Right lobe of liver (tissue), 6 donors: ENCODE measurements around the gene TMEM134. TPM values are rescaled to one million over a fixed set of nuclear protein-coding genes. Genes with fewer than 3 reads are reported as not detected.
"Not testable (repeated sequence)": the region's sequence is repeated elsewhere in the genome, so short reads cannot be mapped to it uniquely, and the experiment has no call there.

ENCODE experiments used
- ATAC-seq, 4 donors: fragments of 200-7000 bp; cut with Tn5 transposase; one replicate each; pipeline ENCODE4 v1.9.1; 2020; ENCODE audit warnings: mild to moderate bottlenecking in 4 of 4, moderate library complexity in 4 of 4
- DNase-seq, 3 donors: peaks; one replicate each; pipeline ENCODE4 v3.0.0-alpha.2; 2020
- H3K27ac ChIP-seq, 3 donors: fragments of 200-600 bp; one replicate each; pipeline ENCODE4 v1.8.0; 2022
- H3K27me3 ChIP-seq, 2 donors: fragments of 200-600 bp; one replicate each; pipeline ENCODE4 v1.8.0; 2022
- H3K36me3 ChIP-seq, 4 donors: fragments of 200-600 bp; sonication (generic) in 1 of 4; one replicate each; pipeline versions ENCODE4 v1.5.1 to v1.8.0; 2017 to 2022; ENCODE audit warnings: control low read depth in 1 of 4
- H3K4me1 ChIP-seq, 4 donors: fragments of 200-600 bp; sonication (generic) in 1 of 4; one replicate each; pipeline versions ENCODE4 v1.5.1 to v1.8.0; 2017 to 2022; ENCODE audit warnings: control low read depth in 1 of 4
- H3K4me3 ChIP-seq, 3 donors: fragments of 200-600 bp; one replicate each; pipeline ENCODE4 v1.8.0; 2022
- H3K9me3 ChIP-seq, 4 donors: fragments of 200-600 bp; sonication (generic) in 1 of 4; one replicate each; pipeline versions ENCODE4 v1.5.1 to v1.8.0; 2017 to 2022; ENCODE audit warnings: control low read depth in 1 of 4
- CTCF ChIP-seq, 4 donors: fragments of 200-600 bp in 3 of 4; fragments of 450-650 bp in 1 of 4; IDR thresholded peaks; one replicate each; pipeline versions ENCODE4 v1.5.1 to v1.8.0; 2016 to 2022; ENCODE audit warnings: antibody characterized with exemption in 4 of 4, mild to moderate bottlenecking in 2 of 4
- POLR2A ChIP-seq: fragments of 450-650 bp; IDR thresholded peaks from one replicate; pipeline ENCODE4 v1.6.1; 2017; ENCODE audit warnings: antibody characterized with exemption, mild to moderate bottlenecking
- WGBS: methylation state at CpG from one replicate; pipeline ENCODE4 v1.1.6; 2018; ENCODE audit warnings: low coverage, low lambda C conversion rate; ENCODE audit not compliant: insufficient coverage; ENCODE audit errors: missing lambda C conversion rate; 5-methylcytosine and 5-hydroxymethylcytosine counted together
- intact Hi-C, 2 donors: fragments of 100-400 bp; cut with DNase I; formaldehyde crosslinking; loops; one replicate each; pipeline versions ENCODE4 v1.11.2 to v1.14.1; 2022
- total RNA-seq, 6 experiments: library from RNA; depleted of rRNA in 2 of 6; stranded (reverse); fragments of >200 nt in 2 of 6; fragmentation: NEBNext Ultra II Directional in 3 of 6; extraction: Animal tissue kit (Norgen Biotek cat#: 25700) in 3 of 6; gene quantifications; one replicate each; pipeline versions ENCODE4 v1.1.0 to v1.2.4, GENCODE V29; 2016 to 2023
- donor health status: DM: no; HTN: yes; CAD: no.
- donor health status: DM: no; HTN: no; CAD: no.
- donor health status: DM: no; HTN: no; CAD: no.
- donor health status: DM: no; HTN: yes; CAD: no.
- donor health status: DM: no; HTN: yes; CAD: no.

Gene TMEM134
- total RNA-seq, 6 experiments from 2014 or later = 29.1 to 133 (median 40.9) TPM

DNA sequence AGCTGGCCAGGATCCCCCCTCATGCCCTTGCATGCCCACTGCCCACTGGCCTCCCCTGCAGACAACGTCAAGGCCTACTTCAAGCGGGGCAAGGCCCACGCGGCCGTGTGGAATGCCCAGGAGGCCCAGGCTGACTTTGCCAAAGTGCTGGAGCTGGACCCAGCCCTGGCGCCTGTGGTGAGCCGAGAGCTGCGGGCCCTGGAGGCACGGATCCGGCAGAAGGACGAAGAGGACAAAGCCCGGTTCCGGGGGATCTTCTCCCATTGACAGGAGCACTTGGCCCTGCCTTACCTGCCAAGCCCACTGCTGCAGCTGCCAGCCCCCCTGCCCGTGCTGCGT lies 21.6 kb upstream of the TMEM134 start:
- DNase-seq (peak in 1 of 3 donors; percentile 54), ATAC-seq (peak in 1 of 4 donors; percentile 2)
- intact Hi-C loops = no loop called here
- H3K4me3 ChIP-seq = no peak overlapping the region
- H3K27ac ChIP-seq = no peak overlapping the region
- no peaks in the 10 kb centered on the region for H3K27me3 ChIP-seq
- TF ChIP-seq CTCF (IDR thresholded peaks at IDR 0.05) (no peak), POLR2A (no peak)
- H3K9me3 ChIP-seq = no peaks in the 10 kb centered on the region
- no peaks in the 10 kb centered on the region for H3K4me1 ChIP-seq
- peaks cover 0 to 15% (median 3%) of the 10 kb centered on the region in 4 donors for H3K36me3 ChIP-seq
- no CpG with 5 or more reads among the region's 15 CpGs for WGBS

DNA sequence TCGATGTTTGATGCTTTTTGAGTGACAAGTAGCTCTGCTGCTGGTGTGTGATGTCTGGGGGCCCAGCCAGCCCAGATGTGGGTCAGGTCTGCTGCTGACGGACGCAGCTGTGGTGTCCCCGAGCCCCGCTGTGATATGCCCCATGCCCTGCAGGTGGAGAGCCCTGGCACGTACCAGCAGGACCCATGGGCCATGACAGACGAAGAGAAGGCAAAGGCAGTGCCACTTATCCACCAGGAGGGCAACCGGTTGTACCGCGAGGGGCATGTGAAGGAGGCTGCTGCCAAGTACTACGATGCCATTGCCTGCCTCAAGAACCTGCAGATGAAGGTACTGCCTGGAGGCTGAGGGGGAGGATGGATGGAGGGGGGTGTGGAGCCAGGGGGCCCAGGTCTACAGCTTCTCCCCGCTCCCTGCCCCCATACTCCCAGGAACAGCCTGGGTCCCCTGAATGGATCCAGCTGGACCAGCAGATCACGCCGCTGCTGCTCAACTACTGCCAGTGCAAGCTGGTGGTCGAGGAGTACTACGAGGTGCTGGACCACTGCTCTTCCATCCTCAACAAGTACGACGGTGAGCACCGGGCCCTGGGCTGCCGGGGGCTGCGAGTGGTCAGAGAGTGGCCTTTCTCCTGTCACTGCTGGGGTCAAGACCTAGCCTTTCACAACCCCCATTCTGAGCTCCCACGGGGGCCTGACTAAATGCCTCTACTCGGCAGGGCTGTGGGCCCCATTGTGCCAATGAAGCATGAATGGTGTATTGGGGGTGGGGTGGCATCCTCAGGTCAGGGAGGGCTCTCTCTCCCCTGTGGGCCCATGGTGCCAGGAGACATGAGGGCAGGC lies 21.1 kb upstream of the TMEM134 start:
- Histone ChIP-seq H3K4me3 (no peak overlapping the region), H3K27me3 (no peaks in the 10 kb centered on the region), H3K27ac (no peak overlapping the region), H3K4me1 (no peaks in the 10 kb centered on the region), H3K9me3 (no peaks in the 10 kb centered on the region), H3K36me3 (peaks cover 0 to 15% (median 3%) of the 10 kb centered on the region in 4 donors)
- 98% methylated on average over 7 of the region's 23 CpGs for WGBS
- peak in 2 of 3 donors; percentile 45 to 46 for DNase-seq
- TF ChIP-seq CTCF (IDR thresholded peaks at IDR 0.05) (no peak), POLR2A (no peak)
- intact Hi-C loops = no loop called here
- no peak for ATAC-seq

- WGBS = 55% methylated on average over 3 of the region's 25 CpGs
- no peak overlapping the region for H3K4me3 ChIP-seq
- no peak for ATAC-seq
- intact Hi-C loops = no loop called here
- H3K4me1 ChIP-seq = peaks cover 0 to 4% (median 0%) of the 10 kb centered on the region in 4 donors
- H3K27me3 ChIP-seq = no peaks in the 10 kb centered on the region
- H3K27ac ChIP-seq = no peak overlapping the region
- no peak for TF ChIP-seq CTCF (IDR thresholded peaks at IDR 0.05)
- no peak for TF ChIP-seq POLR2A
- peak in 1 of 3 donors; percentile 48 for DNase-seq
- no peaks in the 10 kb centered on the region for H3K9me3 ChIP-seq
- peaks cover 0 to 15% (median 3%) of the 10 kb centered on the region in 4 donors for H3K36me3 ChIP-seq
These were observed 20.3 kb upstream of the TMEM134 start for GRCh38 chr11:67489203-67489884.

GRCh38 chr11:67486481-67487195 lies 17.6 kb upstream of the TMEM134 start:
- Histone ChIP-seq H3K27me3 (no peaks in the 10 kb centered on the region), H3K27ac (no peak overlapping the region), H3K4me1 (peaks cover 0 to 15% (median 5%) of the 10 kb centered on the region in 4 donors), H3K4me3 (no peak overlapping the region), H3K36me3 (peaks cover 0 to 6% (median 1%) of the 10 kb centered on the region in 4 donors), H3K9me3 (no peaks in the 10 kb centered on the region)
- ATAC-seq (no peak), DNase-seq (peak in 1 of 3 donors; percentile 48)
- TF ChIP-seq POLR2A (no peak), CTCF (IDR thresholded peaks at IDR 0.05) (no peak)
- intact Hi-C loops = no loop called here
- WGBS = 82% methylated on average over 7 of the region's 20 CpGs

- H3K4me3 ChIP-seq, H3K27ac ChIP-seq, intact Hi-C loops, H3K9me3 ChIP-seq, H3K27me3 ChIP-seq, ATAC-seq, H3K36me3 ChIP-seq: not testable (repeated sequence)
- DNase-seq = peak in 1 of 3 donors; percentile 57
- H3K4me1 ChIP-seq = peaks cover 0 to 15% (median 5%) of the 10 kb centered on the region in 4 donors
- 70% methylated on average over 6 of the region's 7 CpGs for WGBS
These were observed 16.9 kb upstream of the TMEM134 start for GRCh38 chr11:67485873-67486361.
